Anterior cingulate cortex (tissue), 58 donors: Measurements from ENCODE around the gene DHRS11.

Source experiments
- DNase-seq, 58 donors: peaks; one replicate each; lab custom pipeline; 2025; lab: John Stamatoyannopoulos, UW

Gene DHRS11

GRCh38 chr17:36611345-36612072, 19.8 kb downstream of the DHRS11 start:
- no peak for DNase-seq

GRCh38 chr17:36612323-36612722, 20.6 kb downstream of the DHRS11 start:
- no peak for DNase-seq

GRCh38 chr17:36613155-36613554, 21.5 kb downstream of the DHRS11 start:
- DNase-seq = no peak

- no peak for DNase-seq
These were observed 22.4 kb downstream of the DHRS11 start for GRCh38 chr17:36614081-36614480.

GRCh38 chr17:36614933-36615332, 23.3 kb downstream of the DHRS11 start:
- no peak for DNase-seq

GRCh38 chr17:36616061-36617029, 24.7 kb downstream of the DHRS11 start:
- no peak for DNase-seq

GRCh38 chr17:36617773-36618172, 26.1 kb downstream of the DHRS11 start:
- DNase-seq = no peak

GRCh38 chr17:36623281-36623680, 31.6 kb downstream of the DHRS11 start:
- DNase-seq = no peak

GRCh38 chr17:36625188-36625587, 33.5 kb downstream of the DHRS11 start:
- no peak for DNase-seq

- no peak for DNase-seq
These were observed 35.4 kb downstream of the DHRS11 start for GRCh38 chr17:36627101-36627500.

GRCh38 chr17:36628576-36628975, 36.9 kb downstream of the DHRS11 start:
- no peak for DNase-seq

- peak in 56 of 58 donors; percentile 7 to 85 (median 57) for DNase-seq
These were observed 37.7 kb downstream of the DHRS11 start for GRCh38 chr17:36629252-36629847.

- DNase-seq = no peak
These were observed 38.4 kb downstream of the DHRS11 start for GRCh38 chr17:36629970-36630502.

GRCh38 chr17:36631022-36631421, 39.3 kb downstream of the DHRS11 start:
- DNase-seq = no peak

GRCh38 chr17:36632916-36633771, 41.5 kb downstream of the DHRS11 start:
- peak in 2 of 58 donors; percentile 7 to 30 for DNase-seq

GRCh38 chr17:36640346-36640745, 48.7 kb downstream of the DHRS11 start:
- DNase-seq = no peak

- DNase-seq = no peak
These were observed 49.2 kb downstream of the DHRS11 start for GRCh38 chr17:36640836-36641235.

GRCh38 chr17:36641331-36641876, 49.7 kb downstream of the DHRS11 start:
- DNase-seq = no peak
